GM23338 (cell line): ENCODE data around the gene KCNC4. TPM values are rescaled to one million over a fixed set of nuclear protein-coding genes. Genes with fewer than 3 reads are reported as not detected.

Experiments used
- ATAC-seq: fragments of 200-7000 bp; cut with Tn5 transposase; 3 replicates; pipeline ENCODE4 v1.9.1; 2020
- DNase-seq: peaks from one replicate; pipeline ENCODE4 v3.0.0-alpha.2; 2015; ENCODE audit warnings: low spot score
- H2AFZ ChIP-seq: fragments of 200-600 bp; sonication (generic); 2 replicates; pipeline ENCODE4 v1.8.0; 2016; ENCODE audit warnings: antibody characterized with exemption, mild to moderate bottlenecking, moderate library complexity
- H3F3A ChIP-seq: fragments of 200-600 bp; sonication (generic); replicated peaks from 2 replicates; pipeline ENCODE4 v1.8.0; 2017; ENCODE audit warnings: antibody characterized with exemption, mixed run types, low read depth
- H3K27ac ChIP-seq: fragments of 200-600 bp; sonication (generic); 2 replicates; pipeline ENCODE4 v1.6.1; 2016; ENCODE audit warnings: low read depth
- H3K27me3 ChIP-seq: fragments of 200-600 bp; sonication (generic); 2 replicates; pipeline ENCODE4 v1.8.0; 2016; ENCODE audit warnings: mild to moderate bottlenecking, mixed run types, moderate library complexity; ENCODE audit not compliant: insufficient read depth
- H3K36me3 ChIP-seq: fragments of 200-600 bp; sonication (generic); 2 replicates; pipeline ENCODE4 v1.8.0; 2016; ENCODE audit warnings: mild to moderate bottlenecking; ENCODE audit not compliant: insufficient read depth
- H3K4me1 ChIP-seq: fragments of 200-600 bp; sonication (generic); 2 replicates; pipeline ENCODE4 v1.8.0; 2016; ENCODE audit warnings: mild to moderate bottlenecking, moderate library complexity; ENCODE audit not compliant: insufficient read depth
- H3K4me2 ChIP-seq: fragments of 200-600 bp; sonication (generic); 2 replicates; pipeline ENCODE4 v1.7.1; 2017; ENCODE audit warnings: mixed run types
- H3K4me3 ChIP-seq: fragments of 200-600 bp; sonication (generic); 2 replicates; pipeline ENCODE4 v1.6.1; 2016; ENCODE audit warnings: mixed run types
- H3K79me2 ChIP-seq: fragments of 200-600 bp; sonication (generic); replicated peaks from 2 replicates; pipeline ENCODE4 v1.8.0; 2017; ENCODE audit warnings: mild to moderate bottlenecking; ENCODE audit not compliant: insufficient read depth
- H3K9me2 ChIP-seq: fragments of 200-600 bp; sonication (generic); 2 replicates; pipeline ENCODE4 v1.8.0; 2017; ENCODE audit not compliant: insufficient read depth
- H4K20me1 ChIP-seq: fragments of 200-600 bp; sonication (generic); replicated peaks from 2 replicates; pipeline ENCODE4 v1.8.0; 2017; ENCODE audit warnings: mild to moderate bottlenecking; ENCODE audit not compliant: insufficient read depth
- H3K27ac Mint-ChIP-seq: 2 replicates; pipeline ENCODE4 v1.8.0; 2020; ENCODE audit warnings: inconsistent platforms, mild to moderate bottlenecking, moderate library complexity, mixed read lengths
- H3K27me3 Mint-ChIP-seq: 3 replicates; pipeline ENCODE4 v1.8.0; 2022; ENCODE audit warnings: low read depth, mild to moderate bottlenecking, moderate library complexity, mixed read lengths, inconsistent platforms; ENCODE audit not compliant: insufficient read depth, poor library complexity
- H3K36me3 Mint-ChIP-seq: 3 replicates; pipeline ENCODE4 v1.8.0; 2021; ENCODE audit warnings: low read depth, mild to moderate bottlenecking, inconsistent platforms, moderate library complexity, mixed read lengths
- H3K4me1 Mint-ChIP-seq: 3 replicates; pipeline ENCODE4 v1.8.0; 2020; ENCODE audit warnings: mild to moderate bottlenecking, inconsistent platforms, mixed read lengths
- H3K4me3 Mint-ChIP-seq: 3 replicates; pipeline ENCODE4 v1.8.0; 2021; ENCODE audit warnings: moderate library complexity, mild to moderate bottlenecking, inconsistent platforms, mixed read lengths
- H3K9me3 Mint-ChIP-seq: 3 replicates; pipeline ENCODE4 v1.8.0; 2020; ENCODE audit warnings: moderate library complexity, mild to moderate bottlenecking, inconsistent platforms, mixed read lengths
- CREB1 ChIP-seq: fragments of 250-450 bp; sonication (Bioruptor Pico); IDR thresholded peaks from 2 replicates; pipeline ENCODE4 v1.5.0; 2020; ENCODE audit warnings: low read depth, mild to moderate bottlenecking, moderate library complexity
- EZH2 ChIP-seq: fragments of 200-600 bp; sonication (generic); IDR thresholded peaks from one replicate; pipeline ENCODE4 v1.8.0; 2017; ENCODE audit warnings: antibody characterized with exemption, mild to moderate bottlenecking, low read depth; ENCODE audit not compliant: unreplicated experiment
- JUNB ChIP-seq: IDR thresholded peaks from one replicate; pipeline ENCODE4 v1.6.1; 2016; ENCODE audit warnings: antibody characterized with exemption; ENCODE audit not compliant: unreplicated experiment
- STAT1 ChIP-seq: IDR thresholded peaks from one replicate; pipeline ENCODE4 v1.6.1; 2016; ENCODE audit warnings: antibody characterized with exemption; ENCODE audit not compliant: unreplicated experiment
- ZNF114 ChIP-seq: fragments of 250-450 bp; sonication (Bioruptor Pico); IDR thresholded peaks from 2 replicates; pipeline ENCODE4 v1.5.0; 2020; ENCODE audit warnings: mild to moderate bottlenecking, moderate library complexity
- ZNF331 ChIP-seq: fragments of 250-450 bp; sonication (Bioruptor Pico); IDR thresholded peaks from 2 replicates; pipeline ENCODE4 v1.5.0; 2020; ENCODE audit warnings: low read depth, mild to moderate bottlenecking, moderate library complexity
- polyA plus RNA-seq: library from polyadenylated mRNA; unstranded; fragments of >200 nt; fragmentation: Nextera tagmentation; extraction: Ambion mirVana; gene quantifications from 2 replicates; pipeline ENCODE4 v1.2.1, GENCODE V29; 2016
- total RNA-seq: library from RNA; depleted of rRNA; stranded (reverse); fragments of >200 nt; shearing (Covaris generic); gene quantifications from 2 replicates; pipeline ENCODE4 v1.2.3, GENCODE V29; 2014
- TF ChIP-seq, protein P1 (sequence below): fragments of 250-450 bp; sonication (Bioruptor Pico); IDR thresholded peaks from 2 replicates; pipeline ENCODE4 v1.5.0; 2020; ENCODE audit warnings: mild to moderate bottlenecking, moderate library complexity
- TF ChIP-seq, protein P2 (sequence below): IDR thresholded peaks from one replicate; pipeline ENCODE4 v1.6.1; 2018; ENCODE audit warnings: antibody characterized with exemption; ENCODE audit not compliant: unreplicated experiment
- TF ChIP-seq, protein P3 (sequence below), 2 experiments: fragments of 200-600 bp in 1 of 2; sonication (generic) in 1 of 2; conservative IDR thresholded peaks; 2 replicates each; pipeline versions ENCODE4 v1.5.1 to v1.6.1; 2016 to 2017; ENCODE audit warnings: antibody characterized with exemption in 2 of 2, low read depth in 2 of 2, mild to moderate bottlenecking in 2 of 2, moderate library complexity in 1 of 2

Gene KCNC4
- total and polyA plus RNA-seq, 2 experiments from 2014 or later: 3.5 to 10.7 TPM

DNA sequence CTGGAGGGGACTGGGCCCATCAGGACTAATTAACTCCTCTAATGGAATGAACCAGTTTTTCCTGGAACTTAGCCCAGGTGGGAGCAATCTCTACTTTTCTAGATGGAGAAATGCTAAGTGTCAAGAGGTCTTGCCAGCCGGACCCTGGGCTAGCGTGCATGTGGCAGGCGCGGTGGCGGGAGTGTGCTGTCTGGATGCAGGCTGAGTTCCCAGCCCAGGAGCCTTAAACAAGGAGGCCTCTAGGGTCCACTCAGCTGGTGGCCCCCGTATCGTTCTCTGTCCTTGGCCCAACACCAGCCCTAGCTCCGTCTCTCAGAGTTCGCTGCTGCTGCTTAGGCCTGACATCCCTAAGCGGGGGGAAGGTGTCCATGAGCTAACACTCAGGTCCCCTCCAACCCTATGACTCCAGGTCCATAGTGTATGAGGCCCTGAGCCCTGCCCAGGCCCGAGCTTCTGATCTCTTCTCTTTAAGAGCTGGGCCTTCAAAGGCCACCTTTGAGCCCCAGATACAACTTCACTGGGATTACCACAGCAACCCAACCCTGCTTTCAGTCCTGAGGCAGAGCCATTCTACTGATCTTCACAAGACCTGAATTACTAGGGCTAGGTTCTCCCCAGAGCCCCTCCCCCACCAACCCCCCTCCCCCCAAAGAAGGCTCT, 3.7 kb upstream of the KCNC4 start:
- Histone ChIP-seq H2AFZ (no peak overlapping the region), H3K36me3 (no peaks in the 10 kb centered on the region), H4K20me1 (no peaks in the 10 kb centered on the region), H3K4me1 (peaks cover 10% of the 10 kb centered on the region; the same call in 1 of the 2 replicates), H3K27ac (no peak overlapping the region), H3K9me2 (no peaks in the 10 kb centered on the region), H3K27me3 (peaks cover 19% of the 10 kb centered on the region), H3K79me2 (no peaks in the 10 kb centered on the region), H3K4me3 (no peak overlapping the region), H3F3A (peaks cover 13% of the 10 kb centered on the region; the same call in 1 of the 2 replicates), H3K4me2 (no peak overlapping the region)
- ATAC-seq: no peak
- H3K27ac Mint-ChIP-seq: no peak overlapping the region
- peaks cover 25% of the 10 kb centered on the region for H3K4me1 Mint-ChIP-seq
- DNase-seq: no peak
- peaks cover 15% of the 10 kb centered on the region for H3K27me3 Mint-ChIP-seq
- H3K4me3 Mint-ChIP-seq: no peak overlapping the region
- no peak for TF ChIP-seq EZH2
- no peak for TF ChIP-seq STAT1
- TF ChIP-seq ZNF114 (CRISPR knock-in tag): no peak
- no peak for TF ChIP-seq JUNB
- no peak for TF ChIP-seq ZNF331 (CRISPR knock-in tag)
- TF ChIP-seq, protein P1, sequence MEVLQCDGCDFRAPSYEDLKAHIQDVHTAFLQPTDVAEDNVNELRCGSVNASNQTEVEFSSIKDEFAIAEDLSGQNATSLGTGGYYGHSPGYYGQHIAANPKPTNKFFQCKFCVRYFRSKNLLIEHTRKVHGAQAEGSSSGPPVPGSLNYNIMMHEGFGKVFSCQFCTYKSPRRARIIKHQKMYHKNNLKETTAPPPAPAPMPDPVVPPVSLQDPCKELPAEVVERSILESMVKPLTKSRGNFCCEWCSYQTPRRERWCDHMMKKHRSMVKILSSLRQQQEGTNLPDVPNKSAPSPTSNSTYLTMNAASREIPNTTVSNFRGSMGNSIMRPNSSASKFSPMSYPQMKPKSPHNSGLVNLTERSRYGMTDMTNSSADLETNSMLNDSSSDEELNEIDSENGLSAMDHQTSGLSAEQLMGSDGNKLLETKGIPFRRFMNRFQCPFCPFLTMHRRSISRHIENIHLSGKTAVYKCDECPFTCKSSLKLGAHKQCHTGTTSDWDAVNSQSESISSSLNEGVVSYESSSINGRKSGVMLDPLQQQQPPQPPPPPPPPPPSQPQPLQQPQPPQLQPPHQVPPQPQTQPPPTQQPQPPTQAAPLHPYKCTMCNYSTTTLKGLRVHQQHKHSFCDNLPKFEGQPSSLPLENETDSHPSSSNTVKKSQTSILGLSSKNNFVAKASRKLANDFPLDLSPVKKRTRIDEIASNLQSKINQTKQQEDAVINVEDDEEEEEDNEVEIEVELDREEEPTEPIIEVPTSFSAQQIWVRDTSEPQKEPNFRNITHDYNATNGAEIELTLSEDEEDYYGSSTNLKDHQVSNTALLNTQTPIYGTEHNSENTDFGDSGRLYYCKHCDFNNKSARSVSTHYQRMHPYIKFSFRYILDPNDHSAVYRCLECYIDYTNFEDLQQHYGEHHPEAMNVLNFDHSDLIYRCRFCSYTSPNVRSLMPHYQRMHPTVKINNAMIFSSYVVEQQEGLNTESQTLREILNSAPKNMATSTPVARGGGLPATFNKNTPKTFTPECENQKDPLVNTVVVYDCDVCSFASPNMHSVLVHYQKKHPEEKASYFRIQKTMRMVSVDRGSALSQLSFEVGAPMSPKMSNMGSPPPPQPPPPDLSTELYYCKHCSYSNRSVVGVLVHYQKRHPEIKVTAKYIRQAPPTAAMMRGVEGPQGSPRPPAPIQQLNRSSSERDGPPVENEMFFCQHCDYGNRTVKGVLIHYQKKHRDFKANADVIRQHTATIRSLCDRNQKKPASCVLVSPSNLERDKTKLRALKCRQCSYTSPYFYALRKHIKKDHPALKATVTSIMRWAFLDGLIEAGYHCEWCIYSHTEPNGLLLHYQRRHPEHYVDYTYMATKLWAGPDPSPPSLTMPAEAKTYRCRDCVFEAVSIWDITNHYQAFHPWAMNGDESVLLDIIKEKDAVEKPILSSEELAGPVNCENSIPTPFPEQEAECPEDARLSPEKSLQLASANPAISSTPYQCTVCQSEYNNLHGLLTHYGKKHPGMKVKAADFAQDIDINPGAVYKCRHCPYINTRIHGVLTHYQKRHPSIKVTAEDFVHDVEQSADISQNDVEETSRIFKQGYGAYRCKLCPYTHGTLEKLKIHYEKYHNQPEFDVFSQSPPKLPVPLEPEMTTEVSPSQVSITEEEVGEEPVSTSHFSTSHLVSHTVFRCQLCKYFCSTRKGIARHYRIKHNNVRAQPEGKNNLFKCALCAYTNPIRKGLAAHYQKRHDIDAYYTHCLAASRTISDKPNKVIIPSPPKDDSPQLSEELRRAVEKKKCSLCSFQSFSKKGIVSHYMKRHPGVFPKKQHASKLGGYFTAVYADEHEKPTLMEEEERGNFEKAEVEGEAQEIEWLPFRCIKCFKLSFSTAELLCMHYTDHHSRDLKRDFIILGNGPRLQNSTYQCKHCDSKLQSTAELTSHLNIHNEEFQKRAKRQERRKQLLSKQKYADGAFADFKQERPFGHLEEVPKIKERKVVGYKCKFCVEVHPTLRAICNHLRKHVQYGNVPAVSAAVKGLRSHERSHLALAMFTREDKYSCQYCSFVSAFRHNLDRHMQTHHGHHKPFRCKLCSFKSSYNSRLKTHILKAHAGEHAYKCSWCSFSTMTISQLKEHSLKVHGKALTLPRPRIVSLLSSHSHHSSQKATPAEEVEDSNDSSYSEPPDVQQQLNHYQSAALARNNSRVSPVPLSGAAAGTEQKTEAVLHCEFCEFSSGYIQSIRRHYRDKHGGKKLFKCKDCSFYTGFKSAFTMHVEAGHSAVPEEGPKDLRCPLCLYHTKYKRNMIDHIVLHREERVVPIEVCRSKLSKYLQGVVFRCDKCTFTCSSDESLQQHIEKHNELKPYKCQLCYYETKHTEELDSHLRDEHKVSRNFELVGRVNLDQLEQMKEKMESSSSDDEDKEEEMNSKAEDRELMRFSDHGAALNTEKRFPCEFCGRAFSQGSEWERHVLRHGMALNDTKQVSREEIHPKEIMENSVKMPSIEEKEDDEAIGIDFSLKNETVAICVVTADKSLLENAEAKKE (CRISPR knock-in tag): no peak
- TF ChIP-seq CREB1 (CRISPR knock-in tag): no peak
- TF ChIP-seq, protein P2, sequence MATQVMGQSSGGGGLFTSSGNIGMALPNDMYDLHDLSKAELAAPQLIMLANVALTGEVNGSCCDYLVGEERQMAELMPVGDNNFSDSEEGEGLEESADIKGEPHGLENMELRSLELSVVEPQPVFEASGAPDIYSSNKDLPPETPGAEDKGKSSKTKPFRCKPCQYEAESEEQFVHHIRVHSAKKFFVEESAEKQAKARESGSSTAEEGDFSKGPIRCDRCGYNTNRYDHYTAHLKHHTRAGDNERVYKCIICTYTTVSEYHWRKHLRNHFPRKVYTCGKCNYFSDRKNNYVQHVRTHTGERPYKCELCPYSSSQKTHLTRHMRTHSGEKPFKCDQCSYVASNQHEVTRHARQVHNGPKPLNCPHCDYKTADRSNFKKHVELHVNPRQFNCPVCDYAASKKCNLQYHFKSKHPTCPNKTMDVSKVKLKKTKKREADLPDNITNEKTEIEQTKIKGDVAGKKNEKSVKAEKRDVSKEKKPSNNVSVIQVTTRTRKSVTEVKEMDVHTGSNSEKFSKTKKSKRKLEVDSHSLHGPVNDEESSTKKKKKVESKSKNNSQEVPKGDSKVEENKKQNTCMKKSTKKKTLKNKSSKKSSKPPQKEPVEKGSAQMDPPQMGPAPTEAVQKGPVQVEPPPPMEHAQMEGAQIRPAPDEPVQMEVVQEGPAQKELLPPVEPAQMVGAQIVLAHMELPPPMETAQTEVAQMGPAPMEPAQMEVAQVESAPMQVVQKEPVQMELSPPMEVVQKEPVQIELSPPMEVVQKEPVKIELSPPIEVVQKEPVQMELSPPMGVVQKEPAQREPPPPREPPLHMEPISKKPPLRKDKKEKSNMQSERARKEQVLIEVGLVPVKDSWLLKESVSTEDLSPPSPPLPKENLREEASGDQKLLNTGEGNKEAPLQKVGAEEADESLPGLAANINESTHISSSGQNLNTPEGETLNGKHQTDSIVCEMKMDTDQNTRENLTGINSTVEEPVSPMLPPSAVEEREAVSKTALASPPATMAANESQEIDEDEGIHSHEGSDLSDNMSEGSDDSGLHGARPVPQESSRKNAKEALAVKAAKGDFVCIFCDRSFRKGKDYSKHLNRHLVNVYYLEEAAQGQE: no peak
- TF ChIP-seq, protein P3, sequence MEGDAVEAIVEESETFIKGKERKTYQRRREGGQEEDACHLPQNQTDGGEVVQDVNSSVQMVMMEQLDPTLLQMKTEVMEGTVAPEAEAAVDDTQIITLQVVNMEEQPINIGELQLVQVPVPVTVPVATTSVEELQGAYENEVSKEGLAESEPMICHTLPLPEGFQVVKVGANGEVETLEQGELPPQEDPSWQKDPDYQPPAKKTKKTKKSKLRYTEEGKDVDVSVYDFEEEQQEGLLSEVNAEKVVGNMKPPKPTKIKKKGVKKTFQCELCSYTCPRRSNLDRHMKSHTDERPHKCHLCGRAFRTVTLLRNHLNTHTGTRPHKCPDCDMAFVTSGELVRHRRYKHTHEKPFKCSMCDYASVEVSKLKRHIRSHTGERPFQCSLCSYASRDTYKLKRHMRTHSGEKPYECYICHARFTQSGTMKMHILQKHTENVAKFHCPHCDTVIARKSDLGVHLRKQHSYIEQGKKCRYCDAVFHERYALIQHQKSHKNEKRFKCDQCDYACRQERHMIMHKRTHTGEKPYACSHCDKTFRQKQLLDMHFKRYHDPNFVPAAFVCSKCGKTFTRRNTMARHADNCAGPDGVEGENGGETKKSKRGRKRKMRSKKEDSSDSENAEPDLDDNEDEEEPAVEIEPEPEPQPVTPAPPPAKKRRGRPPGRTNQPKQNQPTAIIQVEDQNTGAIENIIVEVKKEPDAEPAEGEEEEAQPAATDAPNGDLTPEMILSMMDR (conservative IDR thresholded peaks at IDR 0.05; ENCODE audit: low read depth in 2 of 2): no peak
- no peaks in the 10 kb centered on the region; the same call in 2 of the 3 replicates for H3K36me3 Mint-ChIP-seq
- no peaks in the 10 kb centered on the region; the same call in 2 of the 3 replicates for H3K9me3 Mint-ChIP-seq
